ENCODE results near the gene FAM83E. TPM values are rescaled to one million over a fixed set of nuclear protein-coding genes. Genes with fewer than 3 reads are reported as not detected.
A peak's percentile ranks its signal among the peaks of the same experiment; 100 is the strongest.

FAM83E gene
- total and polyA plus RNA-seq, 2 experiments from 2014 or later = 1.0 to 2.3 TPM

- TF ChIP-seq REST (IDR thresholded peaks at IDR 0.05; ENCODE audit: unreplicated experiment) = no peak
- TF ChIP-seq ZNF114 (CRISPR knock-in tag; IDR thresholded peaks at IDR 0.05) = no peak
- no peak for TF ChIP-seq ZNF331 (CRISPR knock-in tag; IDR thresholded peaks at IDR 0.05; ENCODE audit: low read depth)
- no peak for TF ChIP-seq STAT1 (IDR thresholded peaks at IDR 0.05; ENCODE audit: unreplicated experiment)
- TF ChIP-seq ZNF462 (CRISPR knock-in tag; IDR thresholded peaks at IDR 0.05) = no peak
- no peak for TF ChIP-seq ETS1 (IDR thresholded peaks at IDR 0.05)
- no peak for TF ChIP-seq POLR2AphosphoS5 (IDR thresholded peaks at IDR 0.05; ENCODE audit: low read depth)
- TF ChIP-seq CTCF (conservative IDR thresholded peaks at IDR 0.05; ENCODE audit: low read depth in 2 of 2) = 0 out of 4 replicates have a peak, but pooled peaks of 1 of the 2 experiments have one; percentile 10
- no peak for DNase-seq (ENCODE audit: low spot score)
- no peak overlapping the region for H2AFZ ChIP-seq
- peaks cover 16% of the 10 kb centered on the region for H3K4me1 ChIP-seq (ENCODE audit: insufficient read depth)
- peak overlapping the region; percentile 72; the same call in 1 of the 3 replicates for H3K4me3 Mint-ChIP-seq
- H3K79me2 ChIP-seq (replicated peaks; ENCODE audit: insufficient read depth) = peaks cover 11% of the 10 kb centered on the region
- H3F3A ChIP-seq (replicated peaks; ENCODE audit: low read depth) = peaks cover 17% of the 10 kb centered on the region; the same call in 1 of the 2 replicates
- H3K27me3 Mint-ChIP-seq (ENCODE audit: insufficient read depth, low read depth, poor library complexity) = peaks cover 29% of the 10 kb centered on the region
- H3K9me3 Mint-ChIP-seq = no peaks in the 10 kb centered on the region; the same call in 1 of the 3 replicates
- H3K27me3 ChIP-seq (ENCODE audit: insufficient read depth) = no peaks in the 10 kb centered on the region
- no peak overlapping the region for H3K4me3 ChIP-seq
- peaks cover 11% of the 10 kb centered on the region; the same call in 2 of the 3 replicates for H3K36me3 Mint-ChIP-seq (ENCODE audit: low read depth)
- no peaks in the 10 kb centered on the region for H3K36me3 ChIP-seq (ENCODE audit: insufficient read depth)
- H3K9me2 ChIP-seq (ENCODE audit: insufficient read depth) = no peaks in the 10 kb centered on the region
- H3K27ac ChIP-seq (ENCODE audit: low read depth) = no peak overlapping the region; the same call in 1 of the 2 replicates
- peaks cover 29% of the 10 kb centered on the region for H3K4me1 Mint-ChIP-seq
- H4K20me1 ChIP-seq (replicated peaks; ENCODE audit: insufficient read depth) = peaks cover 13% of the 10 kb centered on the region
- ATAC-seq = no peak
- no peak overlapping the region for H3K27ac Mint-ChIP-seq
- peak overlapping the region; percentile 94; the same call in 1 of the 2 replicates for H3K4me2 ChIP-seq
Measured at GRCh38 chr19:48625891-48626327, 11.0 kb upstream of the FAM83E start.
